ENCODE results near the gene COPS7A.

Gene COPS7A

GRCh38 chr12:6691473-6691872 lies 32.4 kb upstream of the COPS7A start:
- ATAC-seq (ENCODE audit: insufficient read depth, low read depth), result no peak
- no peaks in the 10 kb centered on the region for H3K27me3 ChIP-seq (ENCODE audit: insufficient read depth, low read length, poor library complexity)
- H3K79me2 ChIP-seq (ENCODE audit: insufficient read depth, low read length), result peaks cover 38% of the 10 kb centered on the region
- peaks cover 36% of the 10 kb centered on the region for H3K4me1 ChIP-seq (ENCODE audit: insufficient read depth, low read length)
- H3K9me3 ChIP-seq (ENCODE audit: insufficient read depth, low read length, severe bottlenecking), result no peaks in the 10 kb centered on the region
- H3K9ac ChIP-seq (ENCODE audit: low read depth, low read length), result no peak overlapping the region
- H3K36me3 ChIP-seq (ENCODE audit: insufficient read depth, low read length), result peaks cover 8% of the 10 kb centered on the region
- no peak for TF ChIP-seq EZH2 (IDR thresholded peaks at IDR 0.05; ENCODE audit: borderline replicate concordance, low read depth, low read length, severe bottlenecking)
- no peak for TF ChIP-seq CTCF (IDR thresholded peaks at IDR 0.05; ENCODE audit: borderline replicate concordance, extremely low read depth, low read length, poor library complexity, severe bottlenecking)
- H2AFZ ChIP-seq (ENCODE audit: low read depth, low read length), result no peak overlapping the region
- peaks cover 3% of the 10 kb centered on the region; the same call in 1 of the 2 replicates for H4K20me1 ChIP-seq (ENCODE audit: insufficient read depth, low read length)
- H3K4me3 ChIP-seq (ENCODE audit: low read depth in 1 of 2, low read length in 2 of 2), result no peak overlapping the region
- H3K4me2 ChIP-seq (ENCODE audit: insufficient read depth, low read length), result no peak overlapping the region; the same call in 1 of the 2 replicates
- H3K27ac ChIP-seq (ENCODE audit: low read length), result no peak overlapping the region
- no peak for DNase-seq

GRCh38 chr12:6692888-6693287 lies 31.0 kb upstream of the COPS7A start:
- H3K9me3 ChIP-seq (ENCODE audit: insufficient read depth, low read length, severe bottlenecking), result no peaks in the 10 kb centered on the region
- no peaks in the 10 kb centered on the region for H3K27me3 ChIP-seq (ENCODE audit: insufficient read depth, low read length, poor library complexity)
- no peak for TF ChIP-seq CTCF (IDR thresholded peaks at IDR 0.05; ENCODE audit: borderline replicate concordance, extremely low read depth, low read length, poor library complexity, severe bottlenecking)
- TF ChIP-seq EZH2 (IDR thresholded peaks at IDR 0.05; ENCODE audit: borderline replicate concordance, low read depth, low read length, severe bottlenecking), result no peak
- H4K20me1 ChIP-seq (ENCODE audit: insufficient read depth, low read length), result no peaks in the 10 kb centered on the region
- H3K27ac ChIP-seq (ENCODE audit: low read length), result no peak overlapping the region
- no peak overlapping the region for H3K9ac ChIP-seq (ENCODE audit: low read depth, low read length)
- DNase-seq (no peak), ATAC-seq (ENCODE audit: insufficient read depth, low read depth) (no peak)
- H3K36me3 ChIP-seq (ENCODE audit: insufficient read depth, low read length), result no peaks in the 10 kb centered on the region
- H3K79me2 ChIP-seq (ENCODE audit: insufficient read depth, low read length), result peaks cover 24% of the 10 kb centered on the region
- no peak overlapping the region for H3K4me3 ChIP-seq (ENCODE audit: low read depth in 1 of 2, low read length in 2 of 2)
- no peak overlapping the region for H2AFZ ChIP-seq (ENCODE audit: low read depth, low read length)
- H3K4me2 ChIP-seq (ENCODE audit: insufficient read depth, low read length), result no peak overlapping the region
- peaks cover 22% of the 10 kb centered on the region for H3K4me1 ChIP-seq (ENCODE audit: insufficient read depth, low read length)

GRCh38 chr12:6693832-6694355 lies 30.0 kb upstream of the COPS7A start:
- TF ChIP-seq EZH2 (IDR thresholded peaks at IDR 0.05; ENCODE audit: borderline replicate concordance, low read depth, low read length, severe bottlenecking) (no peak), CTCF (IDR thresholded peaks at IDR 0.05; ENCODE audit: borderline replicate concordance, extremely low read depth, low read length, poor library complexity, severe bottlenecking) (no peak)
- no peak for ATAC-seq (ENCODE audit: insufficient read depth, low read depth)

More at GRCh38 chr12:6693832-6694355, 30.0 kb upstream of the COPS7A start:
- no peaks in the 10 kb centered on the region for H3K36me3 ChIP-seq (ENCODE audit: insufficient read depth, low read length)
- no peak for DNase-seq
- H3K4me3 ChIP-seq (ENCODE audit: low read depth in 1 of 2, low read length in 2 of 2), result no peak overlapping the region
- H3K4me2 ChIP-seq (ENCODE audit: insufficient read depth, low read length), result no peak overlapping the region
- H4K20me1 ChIP-seq (ENCODE audit: insufficient read depth, low read length), result no peaks in the 10 kb centered on the region
- no peak overlapping the region for H3K9ac ChIP-seq (ENCODE audit: low read depth, low read length)
- H2AFZ ChIP-seq (ENCODE audit: low read depth, low read length), result no peak overlapping the region
- H3K4me1 ChIP-seq (ENCODE audit: insufficient read depth, low read length), result peaks cover 14% of the 10 kb centered on the region
- peaks cover 14% of the 10 kb centered on the region for H3K79me2 ChIP-seq (ENCODE audit: insufficient read depth, low read length)
- no peak overlapping the region for H3K27ac ChIP-seq (ENCODE audit: low read length)
- no peaks in the 10 kb centered on the region for H3K9me3 ChIP-seq (ENCODE audit: insufficient read depth, low read length, severe bottlenecking)
- H3K27me3 ChIP-seq (ENCODE audit: insufficient read depth, low read length, poor library complexity), result no peaks in the 10 kb centered on the region

Data from DND-41 (cell line).